ENCODE data around the gene ADCY5.

DNA sequence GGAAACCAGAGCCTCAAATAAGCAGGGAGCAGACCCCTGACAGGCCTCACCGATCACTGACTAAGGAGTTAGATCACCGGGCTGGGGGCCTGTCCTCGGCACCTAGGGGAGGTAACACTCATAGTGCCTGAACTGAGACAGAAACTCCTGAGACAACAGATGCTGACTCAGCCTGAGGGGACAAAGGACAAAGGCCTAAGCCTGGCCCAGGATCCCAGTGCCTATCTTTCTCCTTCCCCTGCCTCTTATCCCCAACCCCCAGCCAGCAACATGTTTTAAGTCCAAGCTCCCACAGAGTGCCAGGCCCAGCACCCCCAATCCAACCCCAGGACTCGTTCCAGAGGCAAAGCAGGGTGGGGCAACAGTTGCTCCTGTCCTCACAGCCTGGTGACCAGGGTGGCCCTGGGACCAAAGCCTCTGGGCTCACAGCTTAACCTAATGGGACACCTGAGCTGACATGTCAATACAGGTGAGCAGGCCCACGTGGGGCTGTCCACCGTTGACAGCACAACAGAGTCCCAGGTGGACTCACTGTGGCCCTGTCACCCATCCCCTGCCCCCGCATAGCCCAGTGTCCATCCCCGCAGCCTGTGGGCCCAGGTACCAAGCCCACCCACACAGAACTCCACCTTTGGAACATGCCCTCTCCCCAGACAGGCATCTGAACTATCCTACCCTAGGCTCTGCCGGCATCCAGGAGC, 37.4 kb downstream of the ADCY5 start:
- TF ChIP-seq, protein P1, sequence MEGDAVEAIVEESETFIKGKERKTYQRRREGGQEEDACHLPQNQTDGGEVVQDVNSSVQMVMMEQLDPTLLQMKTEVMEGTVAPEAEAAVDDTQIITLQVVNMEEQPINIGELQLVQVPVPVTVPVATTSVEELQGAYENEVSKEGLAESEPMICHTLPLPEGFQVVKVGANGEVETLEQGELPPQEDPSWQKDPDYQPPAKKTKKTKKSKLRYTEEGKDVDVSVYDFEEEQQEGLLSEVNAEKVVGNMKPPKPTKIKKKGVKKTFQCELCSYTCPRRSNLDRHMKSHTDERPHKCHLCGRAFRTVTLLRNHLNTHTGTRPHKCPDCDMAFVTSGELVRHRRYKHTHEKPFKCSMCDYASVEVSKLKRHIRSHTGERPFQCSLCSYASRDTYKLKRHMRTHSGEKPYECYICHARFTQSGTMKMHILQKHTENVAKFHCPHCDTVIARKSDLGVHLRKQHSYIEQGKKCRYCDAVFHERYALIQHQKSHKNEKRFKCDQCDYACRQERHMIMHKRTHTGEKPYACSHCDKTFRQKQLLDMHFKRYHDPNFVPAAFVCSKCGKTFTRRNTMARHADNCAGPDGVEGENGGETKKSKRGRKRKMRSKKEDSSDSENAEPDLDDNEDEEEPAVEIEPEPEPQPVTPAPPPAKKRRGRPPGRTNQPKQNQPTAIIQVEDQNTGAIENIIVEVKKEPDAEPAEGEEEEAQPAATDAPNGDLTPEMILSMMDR (IDR thresholded peaks at IDR 0.05 in 8 of 11, conservative IDR thresholded peaks at IDR 0.05 in 3 of 11): no peak
- no peak for TF ChIP-seq POLR2A (IDR thresholded peaks at IDR 0.05)

All from spleen (tissue), 7 donors.